H1 (cell line): ENCODE results near the gene MMP15. TPM values are rescaled to one million over a fixed set of nuclear protein-coding genes. Genes with fewer than 3 reads are reported as not detected.

Experiments
- CTCF ChIA-PET: fragments of 300-600 bp; sonication (Branson Sonifier 250); formaldehyde crosslinking; loops from one replicate; lab custom pipeline; 2021; ENCODE audit not compliant: partially characterized antibody; lab: Charles Lee
- POLR2A ChIA-PET: fragments of 300-600 bp; sonication (Branson Sonifier 250); formaldehyde crosslinking; loops from one replicate; lab custom pipeline; 2021; ENCODE audit warnings: inconsistent platforms; ENCODE audit not compliant: partially characterized antibody; lab: Charles Lee
- DNase-seq, 2 experiments: peaks; one replicate each; pipeline versions ENCODE4 v3.0.0 to v3.0.0-alpha.2; 2010 to 2022; ENCODE audit warnings: low spot score in 2 of 2, low read depth in 1 of 2, mixed read lengths in 1 of 2
- FAIRE-seq: peaks from 2 replicates; lab custom pipeline; 2011; peaks lifted over from hg19 to GRCh38; lab: Jason Lieb, UNC
- H2AFZ ChIP-seq: 2 replicates; pipeline ENCODE4 v1.8.1; 2012; ENCODE audit warnings: low read length, inconsistent platforms
- H2AK5ac ChIP-seq: 2 replicates; pipeline ENCODE4 v1.6.1; 2013; ENCODE audit warnings: low read depth, low read length
- H2BK120ac ChIP-seq: replicated peaks from 2 replicates; pipeline ENCODE3; 2013; ENCODE audit warnings: low read depth, low read length, inconsistent platforms
- H2BK12ac ChIP-seq: 2 replicates; pipeline ENCODE4 v1.6.1; 2013; ENCODE audit warnings: low read depth, low read length
- H2BK15ac ChIP-seq: 2 replicates; pipeline ENCODE4 v1.6.1; 2013; ENCODE audit warnings: low read length
- H2BK20ac ChIP-seq: 2 replicates; pipeline ENCODE4 v1.6.1; 2013; ENCODE audit warnings: low read length
- H2BK5ac ChIP-seq: 2 replicates; pipeline ENCODE4 v1.6.1; 2013; ENCODE audit warnings: low read depth, low read length
- H3K14ac ChIP-seq: 2 replicates; pipeline ENCODE4 v1.6.1; 2013; ENCODE audit warnings: inconsistent platforms; ENCODE audit not compliant: insufficient read length
- H3K18ac ChIP-seq: 2 replicates; pipeline ENCODE4 v1.6.1; 2013; ENCODE audit warnings: low read length; ENCODE audit errors: extremely low read depth
- H3K23ac ChIP-seq: 2 replicates; pipeline ENCODE4 v1.6.1; 2013; ENCODE audit warnings: inconsistent platforms; ENCODE audit not compliant: insufficient read length
- H3K23me2 ChIP-seq: 2 replicates; pipeline ENCODE4 v1.6.1; 2013; ENCODE audit warnings: low read depth, low read length
- H3K27ac ChIP-seq: 2 replicates; pipeline ENCODE4 v1.6.1; 2011; ENCODE audit warnings: low read depth, low read length, inconsistent platforms
- H3K27me3 ChIP-seq, 4 experiments: replicated peaks in 1 of 4; 1 replicate in 1 of 4; 2 replicates in 3 of 4; pipeline versions ENCODE4 v1.6.1 to v1.8.1; 2011 to 2013; ENCODE audit warnings: low read length in 3 of 4, mild to moderate bottlenecking in 3 of 4, inconsistent platforms in 2 of 4, mixed read lengths in 2 of 4, moderate library complexity in 1 of 4; ENCODE audit not compliant: control insufficient read depth in 3 of 4, insufficient read depth in 3 of 4; ENCODE audit errors: extremely low read depth in 1 of 4
- H3K36me3 ChIP-seq, 4 experiments: 2 replicates each; pipeline versions ENCODE4 v1.6.1 to v1.8.1; 2011 to 2013; ENCODE audit warnings: mild to moderate bottlenecking in 4 of 4, low read length in 3 of 4, moderate library complexity in 2 of 4, control low read depth in 1 of 4, inconsistent platforms in 1 of 4; ENCODE audit not compliant: insufficient read depth in 4 of 4, control insufficient read depth in 2 of 4
- H3K4ac ChIP-seq: replicated peaks from 2 replicates; pipeline ENCODE3; 2013; ENCODE audit warnings: low read length, low read depth, mixed read lengths, inconsistent platforms; ENCODE audit not compliant: insufficient read length
- H3K4me1 ChIP-seq, 4 experiments: replicated peaks in 1 of 4; 1 replicate in 1 of 4; 2 replicates in 3 of 4; pipeline versions ENCODE4 v1.6.1 to v1.8.1; 2011 to 2013; ENCODE audit warnings: low read length in 3 of 4, inconsistent platforms in 2 of 4, mixed read lengths in 1 of 4; ENCODE audit not compliant: insufficient read depth in 4 of 4, control insufficient read depth in 3 of 4
- H3K4me2 ChIP-seq, 2 experiments: 2 replicates each; pipeline versions ENCODE4 v1.6.1 to v1.8.1; 2011 to 2013; ENCODE audit warnings: low read depth in 2 of 2, low read length in 2 of 2, control low read depth in 1 of 2, inconsistent platforms in 1 of 2, mild to moderate bottlenecking in 1 of 2; ENCODE audit not compliant: insufficient read depth in 1 of 2
- H3K4me3 ChIP-seq, 4 experiments: fragments of 200-600, 300-600 bp in 1 of 4; sonication (generic), shearing (Covaris generic), sonication (Bioruptor Twin) in 1 of 4; 2 replicates each; pipeline versions ENCODE4 v1.5.1 to v1.8.1; 2011 to 2016; ENCODE audit warnings: low read length in 4 of 4, low read depth in 3 of 4, control low read depth in 2 of 4, inconsistent platforms in 2 of 4, mild to moderate bottlenecking in 2 of 4, mixed read lengths in 1 of 4, moderate library complexity in 1 of 4; ENCODE audit not compliant: insufficient read depth in 2 of 4; ENCODE audit errors: extremely low read depth in 1 of 4
- H3K56ac ChIP-seq: replicated peaks from 2 replicates; pipeline ENCODE3; 2013; ENCODE audit warnings: low read depth, mild to moderate bottlenecking, mixed read lengths, low read length, inconsistent platforms; ENCODE audit not compliant: insufficient read length
- H3K79me1 ChIP-seq: 2 replicates; pipeline ENCODE4 v1.6.1; 2013; ENCODE audit warnings: low read depth, low read length, control low read depth
- H3K79me2 ChIP-seq, 2 experiments: 2 replicates each; pipeline versions ENCODE4 v1.6.1 to v1.8.1; 2012 to 2013; ENCODE audit warnings: low read length in 2 of 2, mild to moderate bottlenecking in 2 of 2, inconsistent platforms in 1 of 2; ENCODE audit not compliant: insufficient read depth in 2 of 2, control insufficient read depth in 1 of 2
- H3K9ac ChIP-seq, 4 experiments: replicated peaks in 1 of 4; 1 replicate in 1 of 4; 2 replicates in 3 of 4; pipeline versions ENCODE4 v1.6.1 to v1.8.1; 2011 to 2013; ENCODE audit warnings: low read depth in 3 of 4, low read length in 3 of 4, control low read depth in 2 of 4, mild to moderate bottlenecking in 2 of 4, moderate library complexity in 2 of 4, inconsistent platforms in 1 of 4; ENCODE audit errors: extremely low read depth in 1 of 4
- H3K9me3 ChIP-seq, 2 experiments: 2 replicates each; pipeline versions ENCODE4 v1.6.1 to v1.8.1; 2012 to 2013; ENCODE audit warnings: mild to moderate bottlenecking in 2 of 2, moderate library complexity in 2 of 2, control low read depth in 1 of 2, inconsistent platforms in 1 of 2, low read depth in 1 of 2, low read length in 1 of 2, mixed read lengths in 1 of 2; ENCODE audit not compliant: insufficient read depth in 2 of 2
- H4K20me1 ChIP-seq, 2 experiments: replicated peaks in 1 of 2; 2 replicates each; pipeline versions ENCODE3 to v1.8.1; 2011 to 2013; ENCODE audit warnings: inconsistent platforms in 2 of 2, low read length in 2 of 2, mild to moderate bottlenecking in 1 of 2; ENCODE audit not compliant: insufficient read depth in 2 of 2, control insufficient read depth in 1 of 2
- H4K5ac ChIP-seq: 2 replicates; pipeline ENCODE4 v1.6.1; 2013; ENCODE audit warnings: low read length, low read depth, mixed read lengths, inconsistent platforms; ENCODE audit not compliant: insufficient read length
- H4K8ac ChIP-seq: 2 replicates; pipeline ENCODE4 v1.8.0; 2013; ENCODE audit warnings: mild to moderate bottlenecking, moderate library complexity, low read length, inconsistent platforms; ENCODE audit not compliant: insufficient read depth; ENCODE audit errors: extremely low read depth
- H4K91ac ChIP-seq: replicated peaks from 2 replicates; pipeline ENCODE3; 2013; ENCODE audit warnings: low read length, mixed read lengths, inconsistent platforms; ENCODE audit not compliant: insufficient read length
- BACH1 ChIP-seq: IDR thresholded peaks from 2 replicates; pipeline ENCODE4 v1.6.1; 2012; ENCODE audit warnings: low read length, improper control_type of control experiment
- CEBPB ChIP-seq: IDR thresholded peaks from 2 replicates; pipeline ENCODE4 v1.6.1; 2012; ENCODE audit warnings: low read depth, low read length
- CHD1 ChIP-seq: IDR thresholded peaks from 2 replicates; pipeline ENCODE4 v1.6.1; 2012; ENCODE audit warnings: low read depth, low read length, improper control_type of control experiment
- CHD2 ChIP-seq: IDR thresholded peaks from 2 replicates; pipeline ENCODE4 v1.6.1; 2012; ENCODE audit warnings: low read length, improper control_type of control experiment
- CTBP2 ChIP-seq: IDR thresholded peaks from 2 replicates; pipeline ENCODE4 v1.7.0; 2011; ENCODE audit warnings: borderline replicate concordance, mild to moderate bottlenecking, moderate library complexity, mixed read lengths, low read length; ENCODE audit not compliant: insufficient read depth, insufficient read length
- FOSL1 ChIP-seq: IDR thresholded peaks from 2 replicates; pipeline ENCODE4 v1.6.1; 2011; ENCODE audit warnings: mild to moderate bottlenecking, low read depth, low read length, moderate library complexity; ENCODE audit not compliant: insufficient read depth
- MAFK ChIP-seq: IDR thresholded peaks from 2 replicates; pipeline ENCODE4 v1.6.1; 2012; ENCODE audit warnings: low read depth, mild to moderate bottlenecking, improper control_type of control experiment, low read length
- RFX5 ChIP-seq: IDR thresholded peaks from 2 replicates; pipeline ENCODE4 v1.6.1; 2011; ENCODE audit warnings: low read depth, low read length, improper control_type of control experiment, borderline replicate concordance
- RNF2 ChIP-seq: fragments of 200-900, 300-1000 bp; sonication (generic); IDR thresholded peaks from 2 replicates; pipeline ENCODE4 v1.7.1; 2016; ENCODE audit warnings: borderline replicate concordance, low read depth, mild to moderate bottlenecking, antibody characterized with exemption, low read length; ENCODE audit not compliant: poor library complexity, severe bottlenecking; ENCODE audit errors: missing control alignments
- SP2 ChIP-seq: IDR thresholded peaks from 2 replicates; pipeline ENCODE4 v1.6.1; 2012; ENCODE audit warnings: mild to moderate bottlenecking, low read length, inconsistent platforms
- SRF ChIP-seq: IDR thresholded peaks from 2 replicates; pipeline ENCODE4 v1.6.1; 2011; ENCODE audit warnings: mild to moderate bottlenecking, low read depth, low read length, moderate library complexity
- TAF7 ChIP-seq: optimal IDR thresholded peaks from 2 replicates; pipeline ENCODE3; 2011; ENCODE audit warnings: low read depth, mild to moderate bottlenecking, inconsistent platforms, low read length, moderate library complexity, borderline replicate concordance
- WGBS, 2 experiments: shearing (Covaris generic) in 1 of 2; methylation state at CpG; one replicate each; pipeline versions ENCODE4 v1.1.6 to v1.1.7; 2013 to 2015; ENCODE audit warnings: low lambda C conversion rate in 2 of 2, mixed read lengths in 2 of 2, inconsistent platforms in 1 of 2, low coverage in 1 of 2, missing lambda C conversion rate in 1 of 2; ENCODE audit not compliant: insufficient replicate concordance in 2 of 2, insufficient coverage in 1 of 2, insufficient read length in 1 of 2; ENCODE audit errors: extremely low coverage in 1 of 2, missing lambda C conversion rate in 1 of 2; 5-methylcytosine and 5-hydroxymethylcytosine counted together
- polyA plus RNA-seq, 7 experiments: library from polyadenylated mRNA; depleted of rRNA in 3 of 7; stranded (reverse) in 5 of 7; unstranded in 2 of 7; fragments of >200 nt in 5 of 7; fragments of 200-250 nt in 2 of 7; gene quantifications; 1 replicate in 5 of 7; 2 replicates in 1 of 7; 4 replicates in 1 of 7; pipeline versions ENCODE4 v1.2.1 to v1.2.3, GENCODE V29; 2011 to 2013; ENCODE audit warnings: missing spikeins in 2 of 7, mixed read lengths in 2 of 7
- total RNA-seq: library from RNA; stranded (reverse); fragmentation: NEBNext Ultra II Directional; extraction: Animal tissue kit (Norgen Biotek cat#: 25700); gene quantifications from 2 replicates; pipeline ENCODE4 v1.2.1, GENCODE V29; 2021

MMP15 gene
- total and polyA plus RNA-seq, 2 of the 8 experiments (the other 6 are each of a cell fraction or from before 2014, with no cell fraction given) = 38.5 to 42.2 TPM

GRCh38 chr16:58040945-58041627, 15.5 kb downstream of the MMP15 start:
- H2BK5ac ChIP-seq = no peak overlapping the region
- H3K23ac ChIP-seq = no peak overlapping the region
- no peak overlapping the region for H2AFZ ChIP-seq
- no peak overlapping the region for H3K4ac ChIP-seq
- H3K56ac ChIP-seq = no peak overlapping the region
- no peaks in the 10 kb centered on the region for H3K27me3 ChIP-seq
- H4K91ac ChIP-seq = no peak overlapping the region
- peaks cover 0 to 4% of the 10 kb centered on the region in 2 experiments; a peak in 1 of 4 replicates for H3K79me2 ChIP-seq
- H4K20me1 ChIP-seq = peaks cover 4 to 15% of the 10 kb centered on the region in 2 experiments
- ChIA-PET POLR2A (interaction anchor here (1.1 kb wide), 1 partner anchor 15 kb away, joined by 3 read pairs; no protein-coding TSS in a partner anchor), CTCF (interaction anchor here (0.7 to 19.9 kb wide), 6 partner anchors 8 to 81 kb away, joined by 3 to 362 read pairs (median 4); partner anchors contain the start of gene CFAP20)
- no peak overlapping the region for H3K4me3 ChIP-seq
- DNase-seq (no peak), FAIRE-seq (no peak)
- peaks cover 7% of the 10 kb centered on the region for H3K79me1 ChIP-seq
- no peak overlapping the region for H2BK15ac ChIP-seq
- H2BK12ac ChIP-seq = no peak overlapping the region
- H3K9ac ChIP-seq = no peak overlapping the region
- H2BK120ac ChIP-seq = no peak overlapping the region
- H3K36me3 ChIP-seq = peaks cover 4 to 46% (median 16%) of the 10 kb centered on the region in 4 experiments; a peak in 5 of 8 replicates
- peaks cover 0 to 2% (median 0%) of the 10 kb centered on the region in 4 experiments; a peak in 1 of 7 replicates for H3K4me1 ChIP-seq
- H3K9me3 ChIP-seq = no peaks in the 10 kb centered on the region
- no peak overlapping the region for H3K4me2 ChIP-seq
- no peak overlapping the region for H3K27ac ChIP-seq
- H4K5ac ChIP-seq = no peak overlapping the region
- H3K18ac ChIP-seq = no peak overlapping the region
- H4K8ac ChIP-seq = no peak overlapping the region
- no peak overlapping the region for H3K14ac ChIP-seq
- no peak overlapping the region for H2BK20ac ChIP-seq
- 93% methylated on average over 9 of the region's 14 CpGs; no CpG with 5 or more reads in 1 of the 2 experiments for WGBS, 2 experiments
- H2AK5ac ChIP-seq = no peak overlapping the region
- H3K23me2 ChIP-seq = no peaks in the 10 kb centered on the region
- TF ChIP-seq FOSL1 = no peak
- TF ChIP-seq CHD1 = no peak
- no peak for TF ChIP-seq RNF2
- no peak for TF ChIP-seq SRF
- TF ChIP-seq RFX5 = no peak
- no peak for TF ChIP-seq BACH1
- TF ChIP-seq CEBPB = no peak
- no peak for TF ChIP-seq CHD2
- TF ChIP-seq SP2 = no peak
- no peak for TF ChIP-seq CTBP2
- no peak for TF ChIP-seq TAF7
- TF ChIP-seq MAFK = no peak
